ENCODE measurements around the gene ZNF750. TPM values are rescaled to one million over a fixed set of nuclear protein-coding genes. Genes with fewer than 3 reads are reported as not detected.

The ZNF750 gene
- total and polyA plus RNA-seq, 10 of the 15 experiments (the other 5 are each of a cell fraction or from before 2014, with no cell fraction given) = 0.06 TPM; not detected in 9

- TF ChIP-seq HDAC2 (IDR thresholded peaks at IDR 0.05) = no peak
- TF ChIP-seq ZNF622 (IDR thresholded peaks at IDR 0.05) = no peak
- no peak for TF ChIP-seq BCL3 (IDR thresholded peaks at IDR 0.05; ENCODE audit: borderline replicate concordance, insufficient read depth, low read depth, low read length, poor library complexity, severe bottlenecking)
- TF ChIP-seq FOS (IDR thresholded peaks at IDR 0.05; ENCODE audit: borderline replicate concordance, extremely low read depth, insufficient read length) = no peak
Measured at GRCh38 chr17:82820278-82821251, 19.3 kb downstream of the ZNF750 start (continued).

- in situ Hi-C loops (cut with MboI) = no loop called here
- H3K4me2 ChIP-seq (ENCODE audit: control insufficient read depth, insufficient read depth) = no peak overlapping the region
- CTCF ChIA-PET = interaction anchor here (0.9 to 1.7 kb wide), 2 partner anchors 18 to 36 kb away, joined by 3 to 5 read pairs; no protein-coding TSS in a partner anchor
- no peaks in the 10 kb centered on the region for H3K9me3 ChIP-seq (replicated peaks; ENCODE audit: control insufficient read depth, insufficient read depth, low read length)
- POLR2A ChIA-PET = no interaction called here
- WGBS (ENCODE audit: insufficient coverage, insufficient replicate concordance, low lambda C conversion rate, missing lambda C conversion rate) = 83% methylated on average over 5 of the region's 5 CpGs
- peaks cover 3% of the 10 kb centered on the region in 2 experiments; a peak in 3 of 4 replicates for H3K36me3 ChIP-seq (ENCODE audit: control insufficient read depth in 2 of 2, insufficient read depth in 2 of 2, low read length in 1 of 2)
- no peak for FAIRE-seq
- no peaks in the 10 kb centered on the region for H4K20me1 ChIP-seq (ENCODE audit: control insufficient read depth, insufficient read depth)
- H3K79me2 ChIP-seq (ENCODE audit: control insufficient read depth, insufficient read depth, low read length) = no peaks in the 10 kb centered on the region
- no TSS peak for BruUV-seq (replicated peaks)
- SMC1A ChIA-PET (ENCODE audit: uncharacterized antibody, unreplicated experiment) = interaction anchor here (0.9 kb wide), 2 partner anchors 16 to 36 kb away, joined by 3 read pairs; no protein-coding TSS in a partner anchor
- no peak for DNase-seq (ENCODE audit: low read depth, low spot score)
- H3K9ac ChIP-seq (ENCODE audit: control insufficient read depth, insufficient read depth, low read length) = no peak overlapping the region
- no peaks in the 10 kb centered on the region for H3K4me1 ChIP-seq (ENCODE audit: control insufficient read depth, insufficient read depth, low read length)
- no peak overlapping the region for H3K27ac ChIP-seq (ENCODE audit: control insufficient read depth, insufficient read depth)
- RAD21 ChIA-PET (ENCODE audit: unreplicated experiment) = interaction anchor here (0.7 kb wide), 1 partner anchor 12 kb away, joined by 3 read pairs; no protein-coding TSS in a partner anchor
- intact Hi-C loops (cut with micrococcal nuclease; ENCODE audit: unreplicated experiment) = no loop called here
- H3K27me3 ChIP-seq (replicated peaks in 1 of 2; ENCODE audit: control insufficient read depth in 2 of 2, insufficient read depth in 2 of 2, low read length in 1 of 2) = no peaks in the 10 kb centered on the region
- no peak overlapping the region for H2AFZ ChIP-seq (ENCODE audit: control insufficient read depth, low read depth, low read length)
- no peak for ATAC-seq
- H3K4me3 ChIP-seq = no peak overlapping the region
- TF ChIP-seq DPF2 (IDR thresholded peaks at IDR 0.05) (no peak), E2F8 (IDR thresholded peaks at IDR 0.05; ENCODE audit: low read depth, partially characterized antibody) (no peak), SIX5 (IDR thresholded peaks at IDR 0.05; ENCODE audit: low read depth, low read length, severe bottlenecking) (no peak), PAX5 (IDR thresholded peaks at IDR 0.05; ENCODE audit: borderline replicate concordance, low read depth, low read length) (no peak), BHLHE40 (IDR thresholded peaks at IDR 0.05; ENCODE audit: borderline replicate concordance in 1 of 2, low read depth in 2 of 2, low read length in 1 of 2) (no peak), SMC3 (IDR thresholded peaks at IDR 0.05; ENCODE audit: borderline replicate concordance, low read length) (no peak)
- TF ChIP-seq, protein P1, sequence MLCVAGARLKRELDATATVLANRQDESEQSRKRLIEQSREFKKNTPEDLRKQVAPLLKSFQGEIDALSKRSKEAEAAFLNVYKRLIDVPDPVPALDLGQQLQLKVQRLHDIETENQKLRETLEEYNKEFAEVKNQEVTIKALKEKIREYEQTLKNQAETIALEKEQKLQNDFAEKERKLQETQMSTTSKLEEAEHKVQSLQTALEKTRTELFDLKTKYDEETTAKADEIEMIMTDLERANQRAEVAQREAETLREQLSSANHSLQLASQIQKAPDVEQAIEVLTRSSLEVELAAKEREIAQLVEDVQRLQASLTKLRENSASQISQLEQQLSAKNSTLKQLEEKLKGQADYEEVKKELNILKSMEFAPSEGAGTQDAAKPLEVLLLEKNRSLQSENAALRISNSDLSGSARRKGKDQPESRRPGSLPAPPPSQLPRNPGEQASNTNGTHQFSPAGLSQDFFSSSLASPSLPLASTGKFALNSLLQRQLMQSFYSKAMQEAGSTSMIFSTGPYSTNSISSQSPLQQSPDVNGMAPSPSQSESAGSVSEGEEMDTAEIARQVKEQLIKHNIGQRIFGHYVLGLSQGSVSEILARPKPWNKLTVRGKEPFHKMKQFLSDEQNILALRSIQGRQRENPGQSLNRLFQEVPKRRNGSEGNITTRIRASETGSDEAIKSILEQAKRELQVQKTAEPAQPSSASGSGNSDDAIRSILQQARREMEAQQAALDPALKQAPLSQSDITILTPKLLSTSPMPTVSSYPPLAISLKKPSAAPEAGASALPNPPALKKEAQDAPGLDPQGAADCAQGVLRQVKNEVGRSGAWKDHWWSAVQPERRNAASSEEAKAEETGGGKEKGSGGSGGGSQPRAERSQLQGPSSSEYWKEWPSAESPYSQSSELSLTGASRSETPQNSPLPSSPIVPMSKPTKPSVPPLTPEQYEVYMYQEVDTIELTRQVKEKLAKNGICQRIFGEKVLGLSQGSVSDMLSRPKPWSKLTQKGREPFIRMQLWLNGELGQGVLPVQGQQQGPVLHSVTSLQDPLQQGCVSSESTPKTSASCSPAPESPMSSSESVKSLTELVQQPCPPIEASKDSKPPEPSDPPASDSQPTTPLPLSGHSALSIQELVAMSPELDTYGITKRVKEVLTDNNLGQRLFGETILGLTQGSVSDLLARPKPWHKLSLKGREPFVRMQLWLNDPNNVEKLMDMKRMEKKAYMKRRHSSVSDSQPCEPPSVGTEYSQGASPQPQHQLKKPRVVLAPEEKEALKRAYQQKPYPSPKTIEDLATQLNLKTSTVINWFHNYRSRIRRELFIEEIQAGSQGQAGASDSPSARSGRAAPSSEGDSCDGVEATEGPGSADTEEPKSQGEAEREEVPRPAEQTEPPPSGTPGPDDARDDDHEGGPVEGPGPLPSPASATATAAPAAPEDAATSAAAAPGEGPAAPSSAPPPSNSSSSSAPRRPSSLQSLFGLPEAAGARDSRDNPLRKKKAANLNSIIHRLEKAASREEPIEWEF (IDR thresholded peaks at IDR 0.05; ENCODE audit: insufficient replicate concordance, low read depth, low read length) = no peak
Measured at GRCh38 chr17:82817947-82818346, 21.9 kb downstream of the ZNF750 start.
